Smooth muscle cell of the brain vasculature (primary cell): ENCODE data around the gene PAK1.

Experiments used
- DNase-seq: peaks from one replicate; pipeline ENCODE4 v3.0.0-alpha.2; 2012; ENCODE audit warnings: low read depth, low spot score

Gene PAK1

DNA sequence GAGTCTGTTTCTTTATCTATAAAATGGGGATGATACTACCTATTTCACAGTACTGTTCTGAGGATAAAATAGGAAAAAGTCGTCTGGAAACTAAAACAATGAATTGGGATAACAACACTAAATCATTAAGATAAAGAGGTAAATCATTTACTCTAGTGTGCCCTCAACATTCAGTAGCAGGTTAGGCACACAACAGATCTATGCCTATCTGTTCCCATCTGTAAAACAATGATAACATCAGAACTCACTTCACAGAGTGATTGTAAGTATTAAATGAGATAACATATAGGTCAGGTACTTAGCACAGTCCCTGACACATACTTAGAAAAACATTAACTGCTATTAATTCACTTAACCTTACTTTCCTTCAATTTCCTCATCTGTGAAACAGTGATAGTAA, 36.9 kb downstream of the PAK1 start:
- DNase-seq: no peak

DNA sequence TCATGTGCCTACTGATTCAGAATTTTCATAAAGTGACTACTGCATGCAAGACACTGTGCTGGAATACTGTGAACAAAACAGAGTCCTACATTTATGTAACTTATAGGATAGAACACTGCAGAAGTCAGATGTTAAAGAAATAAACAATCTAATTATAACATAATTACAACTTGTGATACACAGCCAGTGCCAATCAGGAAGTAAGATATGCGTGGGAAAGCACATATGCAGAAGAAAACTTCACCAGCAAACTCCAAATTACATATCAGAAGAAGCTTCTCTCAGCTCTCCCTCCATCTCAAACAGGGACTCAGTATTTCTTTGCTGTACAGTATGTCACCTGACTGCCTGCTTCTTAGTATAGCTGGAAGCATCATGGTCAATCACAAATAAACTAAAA, 37.4 kb downstream of the PAK1 start:
- no peak for DNase-seq

DNA sequence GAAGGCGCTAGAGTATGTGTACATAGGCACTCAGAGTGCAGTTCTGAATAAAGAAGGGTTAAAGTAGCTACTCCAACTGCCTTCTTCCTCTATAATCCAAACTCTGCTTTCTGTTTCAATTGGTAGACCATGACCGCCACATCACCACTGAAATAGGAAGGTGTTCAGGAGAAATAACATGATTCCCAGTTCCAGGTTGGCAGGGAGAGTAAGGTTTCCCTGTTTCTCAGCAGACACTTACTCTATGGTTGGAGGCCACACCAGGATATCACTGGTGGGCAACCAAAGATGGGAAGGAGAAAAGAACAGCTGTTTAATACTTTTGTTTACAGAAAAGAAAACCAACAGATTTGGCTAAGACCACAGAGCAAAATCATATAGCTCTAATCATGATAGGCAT, 37.9 kb downstream of the PAK1 start:
- DNase-seq: no peak

DNA sequence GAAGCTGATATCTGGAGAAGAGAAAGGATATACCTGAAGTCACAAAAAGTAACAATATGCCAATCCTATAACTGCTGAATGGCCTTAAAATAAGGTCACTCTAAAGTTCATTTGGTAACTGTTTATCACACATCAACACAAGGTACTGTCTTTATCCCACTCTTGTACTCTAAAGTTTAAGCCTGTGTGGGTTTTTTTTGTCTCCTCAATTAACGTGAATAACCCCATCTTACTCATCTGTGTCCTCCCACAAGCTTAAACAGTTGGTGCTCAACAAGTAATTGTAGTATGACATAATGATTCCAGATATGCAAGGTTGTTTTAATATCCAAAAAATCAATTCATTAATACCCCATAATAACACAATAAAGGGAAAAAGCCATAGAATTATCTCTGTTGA, 42.1 kb downstream of the PAK1 start:
- DNase-seq: no peak

DNA sequence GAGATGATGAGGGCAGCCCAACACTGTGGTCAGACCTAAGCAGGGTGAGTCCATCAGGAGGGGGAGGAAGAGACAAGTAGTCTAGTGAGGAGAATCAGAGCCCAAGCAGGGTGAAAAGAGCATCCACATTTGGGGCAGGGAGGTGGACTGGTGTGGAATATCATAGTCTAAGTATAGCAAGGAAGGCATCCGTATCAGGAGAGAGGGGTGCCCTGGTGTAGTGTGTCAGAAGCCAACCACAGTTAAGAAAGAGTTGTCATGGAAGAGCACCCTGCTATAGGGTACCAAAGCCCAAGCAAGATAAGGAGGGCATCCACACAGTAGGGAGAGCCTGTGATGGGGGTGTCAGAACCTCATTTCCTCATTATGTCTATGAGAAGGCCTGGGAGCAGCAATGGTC, 45.3 kb downstream of the PAK1 start:
- DNase-seq: no peak

DNA sequence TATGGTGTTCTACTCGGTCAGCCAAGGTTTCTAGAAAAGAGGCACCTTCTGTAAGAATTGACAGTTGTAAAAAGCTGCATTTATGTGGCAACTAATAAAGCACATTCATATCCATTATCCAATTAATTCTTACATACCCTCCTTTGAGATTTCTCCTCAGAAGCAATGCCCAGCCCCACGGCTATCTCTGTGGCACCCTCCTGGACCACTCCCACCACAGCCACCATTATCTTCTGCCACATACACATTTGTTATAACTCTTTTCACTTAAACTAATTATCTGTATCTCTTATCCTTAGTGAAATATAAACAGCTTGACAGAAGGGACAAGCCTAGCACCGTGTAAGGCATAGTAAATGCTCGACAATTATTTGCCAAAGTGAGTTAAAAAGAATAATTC, 48.5 kb downstream of the PAK1 start:
- no peak for DNase-seq

DNA sequence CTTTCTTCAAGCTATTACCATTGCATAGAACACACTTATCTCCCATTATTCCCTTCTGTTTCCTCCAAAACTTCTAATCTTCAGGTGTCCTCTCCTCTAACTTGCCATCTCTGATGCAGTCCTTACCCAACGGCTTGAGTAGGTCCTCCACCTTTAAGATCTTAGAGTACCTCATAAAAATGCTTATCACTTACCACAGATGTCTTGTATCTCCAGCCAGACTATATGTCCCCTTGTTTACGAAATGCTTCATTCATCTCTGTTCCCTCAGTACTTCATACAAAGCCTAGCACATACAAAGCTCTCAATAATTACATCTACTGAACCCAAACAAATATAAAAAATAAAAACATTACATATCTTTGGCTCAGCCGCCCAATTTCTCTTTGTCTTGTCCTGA, 49.2 kb downstream of the PAK1 start:
- DNase-seq: no peak

DNA sequence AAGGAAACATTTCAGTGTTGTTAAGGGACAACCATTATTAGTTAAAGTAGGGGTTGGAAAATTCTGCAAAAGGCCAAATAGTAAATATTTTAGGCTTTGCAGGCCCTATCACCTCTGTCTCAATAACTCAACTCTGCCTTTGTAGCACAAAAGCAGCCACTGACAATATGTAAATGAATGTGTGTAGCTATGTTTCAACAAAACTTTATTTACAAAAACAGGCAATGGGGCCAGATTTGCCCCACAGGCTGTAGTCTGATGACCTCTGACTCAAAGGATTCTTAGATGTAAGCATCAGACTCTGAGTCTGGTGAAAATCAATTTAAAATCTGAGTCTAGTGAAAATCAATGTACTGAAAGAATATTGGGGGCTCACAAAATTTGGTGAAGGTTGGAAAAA, 50.3 kb downstream of the PAK1 start:
- no peak for DNase-seq

DNA sequence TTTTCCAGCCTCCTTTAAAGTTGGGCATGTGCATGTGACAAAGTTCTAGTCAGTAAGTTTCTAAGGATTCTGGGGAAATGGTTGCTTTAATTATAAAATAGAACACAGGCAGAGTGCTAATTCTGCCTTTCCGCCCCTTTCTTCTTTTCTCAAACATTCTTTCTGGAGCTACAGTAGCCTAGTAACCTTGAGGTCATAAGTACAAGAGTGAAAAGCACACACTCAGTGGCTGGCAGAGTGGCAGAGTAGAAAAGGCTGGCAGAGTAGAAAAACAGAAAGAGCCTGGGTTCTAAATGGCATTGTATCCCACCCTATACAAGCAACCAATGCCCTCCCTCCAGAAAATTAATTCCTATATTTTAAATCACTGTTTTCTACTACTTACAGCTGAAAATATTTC, 51.2 kb downstream of the PAK1 start:
- DNase-seq: no peak

DNA sequence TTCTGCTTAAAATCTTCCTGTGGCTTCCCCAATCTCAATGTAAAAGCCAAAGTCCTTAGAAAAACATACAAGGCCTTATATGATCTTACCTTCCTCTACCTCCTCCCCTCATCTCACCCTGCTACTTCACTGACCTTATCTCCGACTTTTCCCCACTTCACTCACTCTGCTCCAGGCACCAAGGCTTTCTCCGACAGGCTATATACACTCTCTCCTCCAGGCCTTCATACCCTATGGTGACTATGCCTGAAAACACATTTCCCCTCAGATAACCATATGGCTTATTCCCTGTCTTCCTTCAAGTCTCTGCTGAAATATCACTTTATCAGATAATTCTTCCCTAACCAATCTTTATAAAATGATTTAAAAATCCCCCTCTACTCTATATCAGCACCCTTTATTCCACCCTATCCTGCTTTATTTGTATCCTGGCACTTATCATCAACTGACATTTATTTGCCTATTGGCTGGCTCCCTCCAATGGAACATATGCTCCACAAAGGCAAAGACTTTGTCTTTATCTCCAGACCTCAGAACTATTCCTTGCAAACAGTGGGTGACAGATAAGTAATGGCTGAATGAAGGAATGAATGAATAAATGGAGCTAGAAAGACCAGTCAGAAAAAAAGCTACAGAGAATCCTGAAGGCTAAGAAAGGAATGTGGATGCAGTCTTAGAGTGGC, 52.7 kb downstream of the PAK1 start:
- DNase-seq: no peak

DNA sequence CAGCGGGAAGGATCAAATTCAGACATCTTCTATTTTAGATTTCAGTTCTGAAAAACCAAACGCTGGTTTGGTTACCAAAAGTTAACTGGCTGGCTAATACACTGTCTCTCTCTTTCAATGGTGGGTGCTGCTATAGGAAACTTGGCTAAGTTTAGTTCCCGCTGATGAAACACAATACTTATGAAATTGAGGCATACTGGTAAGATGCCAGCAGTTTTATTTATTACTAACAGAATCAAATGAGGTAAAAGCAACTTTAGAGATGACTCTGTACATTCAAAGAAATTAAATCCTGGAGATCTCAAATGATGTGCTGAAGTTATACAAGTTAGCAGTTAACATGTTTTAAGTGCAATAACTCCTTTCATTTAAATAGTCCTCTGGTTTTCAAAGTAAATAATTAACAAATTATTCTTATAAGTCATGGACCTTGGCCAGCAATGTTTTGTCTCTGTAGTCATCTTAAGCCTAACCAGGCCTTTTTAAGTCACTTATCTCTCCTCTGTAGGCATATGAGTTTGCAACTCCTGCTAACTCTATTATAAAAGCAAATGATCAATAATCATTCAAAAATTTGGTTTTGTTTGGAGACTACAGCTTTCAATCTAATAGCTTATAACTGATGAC, 54.8 kb downstream of the PAK1 start:
- DNase-seq: no peak

DNA sequence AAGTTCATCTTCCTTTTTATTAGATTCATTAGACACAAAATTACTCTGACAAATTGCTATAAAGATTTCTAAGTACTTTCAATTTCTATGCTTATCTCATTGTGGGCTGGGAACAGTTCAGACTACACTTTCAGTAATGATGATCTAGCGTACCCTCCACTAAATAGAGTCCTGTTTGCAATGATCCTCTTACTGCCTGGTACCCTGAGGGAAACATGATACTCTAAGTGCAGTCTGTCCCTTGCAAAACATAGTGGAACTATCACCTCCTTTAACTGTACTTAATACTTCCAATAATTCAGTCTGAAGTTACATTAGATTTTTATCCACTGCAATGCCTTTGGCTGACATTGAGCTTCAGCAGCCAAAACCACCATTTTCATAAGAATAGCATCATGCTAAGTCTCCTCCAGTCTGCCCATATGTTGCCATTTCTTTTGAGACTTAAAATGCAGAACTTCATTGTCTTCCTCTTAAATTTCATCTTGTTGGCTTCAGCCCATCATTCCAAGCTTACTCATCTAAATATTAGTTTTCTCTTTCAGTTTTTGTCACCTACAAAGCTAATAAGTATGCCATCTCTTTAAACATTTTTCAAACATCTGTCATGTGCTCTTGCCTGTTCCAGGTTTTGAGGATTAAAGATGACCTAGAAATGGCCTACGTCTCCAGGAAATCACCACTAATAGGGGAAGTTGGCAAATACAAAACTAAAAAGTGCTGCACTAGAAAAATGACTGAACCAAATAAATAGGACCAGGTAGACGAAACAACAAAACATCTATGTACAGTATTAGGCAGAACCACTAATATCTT, 55.5 kb downstream of the PAK1 start:
- DNase-seq: no peak

DNA sequence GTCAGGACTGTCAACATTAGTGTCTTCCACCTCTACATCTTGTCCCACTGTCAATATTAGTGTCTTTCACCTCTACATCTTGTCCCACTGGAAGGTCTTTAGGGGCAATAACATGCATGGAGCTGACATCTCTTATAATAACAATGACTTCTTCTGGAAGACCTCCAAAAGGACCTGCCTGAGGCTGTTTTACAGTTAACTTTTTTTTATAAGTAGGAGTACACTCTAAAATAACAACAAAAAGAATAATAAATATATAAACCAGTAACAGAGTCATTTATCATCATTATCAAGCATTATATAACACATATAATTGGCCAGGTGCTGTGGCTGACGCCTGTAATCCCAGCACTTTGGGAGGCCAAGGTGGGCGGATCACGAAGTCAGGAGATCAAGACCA, 57.5 kb downstream of the PAK1 start:
- DNase-seq: no peak

DNA sequence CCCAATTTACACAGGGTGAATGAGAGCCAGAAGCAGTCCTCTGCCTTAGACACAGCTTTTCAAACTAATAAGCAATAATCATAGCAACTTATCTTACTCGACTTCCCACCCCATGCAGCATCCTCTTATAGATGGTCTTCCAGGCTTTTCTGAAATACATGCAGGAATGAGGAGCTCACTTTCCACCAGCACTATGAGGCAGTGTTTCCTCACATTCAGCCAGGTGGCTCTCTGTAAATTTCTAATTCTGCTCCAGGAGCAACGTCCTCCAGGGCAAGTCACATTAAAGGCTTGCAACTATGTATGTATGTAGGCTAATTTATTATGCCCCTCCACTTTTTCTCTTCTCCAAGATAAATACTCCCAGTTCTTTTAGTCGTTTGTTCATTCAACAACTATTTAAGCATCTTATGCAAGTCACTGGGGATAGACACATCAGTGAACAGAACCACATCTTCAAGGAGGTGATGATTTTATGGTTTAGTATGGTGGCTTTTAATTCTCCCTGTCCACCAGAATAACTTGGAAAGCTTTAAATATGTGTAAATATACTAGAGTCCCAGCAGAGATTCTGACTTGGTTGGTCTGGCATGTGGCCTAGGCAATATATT, 59.9 kb downstream of the PAK1 start:
- no peak for DNase-seq

DNA sequence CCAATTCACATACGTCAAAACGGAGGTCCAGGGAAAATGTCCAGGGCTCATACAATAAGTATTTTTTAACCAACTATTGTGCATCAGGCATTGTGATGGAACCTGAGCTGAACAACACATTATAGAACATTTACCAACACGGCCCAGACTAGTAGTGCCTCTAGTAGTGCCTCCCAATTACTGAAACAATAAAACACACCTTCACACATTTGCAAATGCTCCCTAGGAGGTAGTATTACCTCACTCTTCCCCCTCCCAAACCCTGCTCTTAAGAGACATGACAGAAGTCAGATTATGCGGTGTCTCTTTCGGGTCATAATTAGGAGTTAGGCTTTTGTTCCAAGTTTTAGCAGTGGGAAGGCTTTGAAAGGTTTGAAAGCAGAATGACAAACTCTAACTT, 61.1 kb downstream of the PAK1 start:
- no peak for DNase-seq

DNA sequence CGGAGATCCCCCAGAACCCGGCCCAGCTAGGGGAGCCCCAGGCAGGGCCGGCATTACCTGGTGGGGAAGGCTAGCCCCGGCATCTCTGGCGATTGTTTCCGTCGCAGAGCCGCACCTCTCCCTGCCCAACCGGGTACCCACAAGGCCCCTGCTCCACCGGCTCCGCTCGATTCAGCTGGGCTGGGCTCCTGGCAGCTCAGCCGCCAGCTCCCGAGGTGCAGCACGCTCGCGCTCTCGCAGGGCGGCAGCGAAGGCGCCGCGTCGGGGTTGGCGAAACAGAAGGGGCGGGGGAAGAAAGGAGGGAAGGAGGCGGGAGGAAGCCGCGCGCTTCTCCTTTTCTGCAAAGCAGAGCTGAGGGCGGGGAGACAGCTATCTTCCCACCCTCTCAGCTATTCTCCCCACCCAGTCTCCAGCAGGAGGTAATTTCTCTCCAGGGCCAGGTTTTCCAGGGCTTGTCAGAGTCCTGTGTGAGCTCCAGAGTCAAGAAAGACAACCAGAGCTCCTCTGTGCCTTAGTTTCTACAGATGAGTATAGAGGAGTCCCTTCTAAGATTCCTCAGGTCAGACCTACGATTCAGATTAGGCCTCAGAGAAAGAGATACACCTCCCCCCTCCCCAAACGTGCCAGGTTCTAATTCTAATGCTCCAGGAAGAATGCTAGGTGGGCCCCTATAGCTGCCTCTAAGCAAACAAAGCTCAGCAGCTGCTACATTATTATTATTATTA, 62.0 kb downstream of the PAK1 start:
- peak; percentile 67 for DNase-seq

DNA sequence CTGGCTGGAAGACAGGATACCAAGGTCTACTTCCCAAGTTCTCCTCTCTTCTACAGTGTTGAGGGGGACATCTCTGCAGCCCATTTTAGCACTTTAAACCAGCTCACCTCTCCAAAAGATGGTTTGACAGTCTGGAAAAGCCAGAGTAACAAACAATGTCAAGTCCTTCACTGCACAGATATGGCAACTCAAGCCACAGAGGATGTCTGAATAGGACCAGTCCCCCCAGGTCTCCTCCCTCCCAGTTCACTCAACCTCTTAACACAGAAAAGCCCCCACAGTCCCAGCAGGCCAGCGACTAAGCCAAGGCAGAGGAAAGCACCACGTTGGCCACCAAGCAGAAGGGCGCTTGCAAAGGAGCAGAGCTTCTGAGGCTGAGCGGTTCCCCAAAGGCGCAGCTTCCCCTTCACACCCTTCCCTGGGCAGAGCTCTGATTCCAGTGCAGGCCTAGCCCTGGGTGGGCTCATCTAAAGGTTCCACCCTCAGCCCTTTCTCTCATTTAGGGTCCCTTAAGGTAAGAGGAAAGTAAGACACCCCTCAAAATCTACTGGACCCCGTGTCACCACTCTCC, 62.7 kb downstream of the PAK1 start:
- DNase-seq: no peak

DNA sequence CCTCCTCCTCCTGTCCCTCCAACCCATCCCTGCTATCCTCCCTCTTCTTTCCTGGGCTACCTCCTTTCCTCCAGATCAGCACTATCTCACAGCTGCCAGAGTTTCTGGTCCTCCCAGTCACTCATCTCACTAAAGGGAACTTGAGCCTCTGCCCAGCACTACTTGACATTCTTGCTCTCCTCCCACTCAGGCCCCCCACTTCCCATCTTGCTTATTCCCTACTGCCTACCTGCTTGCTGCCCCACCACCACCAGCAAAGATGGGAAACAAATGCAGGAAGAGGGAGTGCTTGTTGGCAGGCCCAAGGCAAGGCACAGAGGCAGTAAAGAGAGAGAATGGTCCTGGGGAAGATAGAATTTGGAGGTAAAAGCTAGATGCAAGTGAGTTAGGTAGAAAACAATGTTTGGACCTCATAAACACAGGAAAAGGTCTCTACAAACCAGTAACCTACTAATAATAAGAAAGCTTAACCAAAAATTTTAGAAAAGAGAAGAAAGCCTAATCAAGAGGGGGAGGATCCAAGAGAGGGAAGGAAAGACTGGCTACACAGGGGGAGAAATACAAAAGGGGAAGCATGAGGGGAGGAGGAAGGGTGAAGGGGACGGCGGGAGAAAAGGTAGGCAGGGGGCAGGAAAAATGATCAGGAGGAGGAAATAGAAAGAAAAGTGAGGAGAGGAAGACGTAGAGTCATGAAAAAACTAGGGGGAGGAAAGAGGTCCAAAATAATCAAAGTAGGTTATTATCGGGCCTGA, 63.6 kb downstream of the PAK1 start:
- no peak for DNase-seq

DNA sequence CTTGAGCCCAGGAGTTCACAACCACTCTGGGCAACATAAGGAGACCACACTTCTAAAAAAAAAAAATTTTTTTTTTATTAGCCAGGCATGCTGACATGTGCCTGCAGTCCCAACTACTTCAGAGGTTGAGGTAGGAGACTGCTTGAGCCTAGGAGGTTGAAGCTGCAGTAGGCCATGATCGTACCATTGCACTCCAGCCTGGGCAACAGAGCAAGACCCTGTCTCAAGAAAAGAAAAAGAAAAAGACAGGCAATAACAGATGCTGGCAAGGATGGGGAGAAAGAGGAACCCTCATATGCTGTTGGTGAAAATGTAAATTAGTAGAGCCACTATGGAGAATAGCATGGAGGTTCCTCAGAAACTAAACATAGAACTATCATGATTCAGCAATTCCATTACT, 64.8 kb downstream of the PAK1 start:
- DNase-seq: no peak

DNA sequence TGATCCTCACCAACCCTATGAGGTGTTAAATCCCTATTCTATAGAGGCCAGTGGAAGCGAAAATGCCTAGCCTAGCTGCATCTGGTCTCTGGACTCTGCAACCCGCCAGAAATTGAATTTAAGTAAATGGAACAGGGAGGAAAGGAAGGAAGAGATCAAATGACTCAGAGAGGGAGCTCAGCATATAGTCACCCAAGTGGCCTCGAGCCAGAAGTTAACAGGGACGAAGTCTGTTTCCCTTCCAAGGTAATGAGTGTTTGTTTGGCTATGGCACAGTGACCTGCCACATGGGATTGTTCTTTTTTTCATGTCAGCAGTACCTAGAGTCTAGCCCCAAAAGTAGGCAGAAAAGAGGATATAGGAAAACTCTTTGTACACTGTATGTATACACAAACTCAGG, 66.3 kb downstream of the PAK1 start:
- DNase-seq: peak; percentile 43

DNA sequence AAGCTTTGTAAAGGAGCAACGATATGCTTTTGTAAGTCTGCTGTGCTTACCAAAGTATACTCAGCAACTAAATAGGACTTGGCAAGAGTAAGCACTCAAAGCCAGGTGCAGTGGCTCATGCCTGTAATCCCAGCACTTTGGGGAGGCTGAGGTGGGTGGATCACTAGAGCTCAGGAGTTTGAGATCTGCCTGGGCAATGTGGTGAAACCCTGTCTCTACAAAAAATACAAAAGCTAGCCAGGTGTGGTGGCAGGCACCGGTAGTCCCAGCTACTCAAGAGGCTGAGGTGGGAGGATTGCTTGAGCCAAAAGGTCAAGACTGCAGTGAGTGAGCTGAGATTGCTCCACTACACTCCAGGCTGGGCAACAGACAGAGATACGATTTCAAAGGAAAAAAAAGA, 67.5 kb downstream of the PAK1 start:
- no peak for DNase-seq
